Keratinocyte (primary cell): ENCODE results near the gene CACNA1I. TPM values are rescaled to one million over a fixed set of nuclear protein-coding genes. Genes with fewer than 3 reads are reported as not detected.

Source experiments
- DNase-seq: peaks from one replicate; pipeline ENCODE4 v3.0.0-alpha.2; 2011; ENCODE audit warnings: low read depth, missing footprints, low spot score
- FAIRE-seq: peaks from 2 replicates; lab custom pipeline; 2011; peaks lifted over from hg19 to GRCh38; lab: Jason Lieb, UNC
- H2AFZ ChIP-seq: 2 replicates; pipeline ENCODE4 v1.6.0; 2012; ENCODE audit warnings: low read length, control low read depth, inconsistent platforms; ENCODE audit not compliant: control insufficient read depth
- H3K27ac ChIP-seq: 2 replicates; pipeline ENCODE4 v1.5.1; 2011; ENCODE audit warnings: low read length; ENCODE audit not compliant: control insufficient read depth, insufficient read depth
- H3K27me3 ChIP-seq: 3 replicates; pipeline ENCODE4 v1.6.0; 2011; ENCODE audit warnings: low read length; ENCODE audit not compliant: control insufficient read depth, insufficient read depth; ENCODE audit errors: extremely low read depth
- H3K36me3 ChIP-seq, 2 experiments: 2 replicates in 1 of 2; 3 replicates in 1 of 2; pipeline ENCODE4 v1.5.1; 2011; ENCODE audit warnings: low read length in 2 of 2, mild to moderate bottlenecking in 1 of 2; ENCODE audit not compliant: control insufficient read depth in 2 of 2, insufficient read depth in 2 of 2; ENCODE audit errors: extremely low read depth in 1 of 2
- H3K4me1 ChIP-seq: 3 replicates; pipeline ENCODE4 v1.5.1; 2011; ENCODE audit warnings: low read length; ENCODE audit not compliant: control insufficient read depth, insufficient read depth; ENCODE audit errors: extremely low read depth
- H3K4me2 ChIP-seq: 3 replicates; pipeline ENCODE4 v1.6.0; 2011; ENCODE audit warnings: low read depth, low read length; ENCODE audit not compliant: control insufficient read depth, insufficient read depth; ENCODE audit errors: extremely low read depth
- H3K4me3 ChIP-seq, 3 experiments: fragments of 200-600 bp in 1 of 3; sonication (generic) in 1 of 3; 2 replicates in 2 of 3; 3 replicates in 1 of 3; pipeline ENCODE4 v1.5.1; 2011 to 2016; ENCODE audit warnings: low read length in 3 of 3, mild to moderate bottlenecking in 3 of 3, control low read depth in 2 of 3, inconsistent platforms in 1 of 3, low read depth in 1 of 3, mixed read lengths in 1 of 3, mixed run types in 1 of 3, moderate library complexity in 1 of 3; ENCODE audit not compliant: control insufficient read depth in 2 of 3, insufficient read depth in 2 of 3; ENCODE audit errors: extremely low read depth in 1 of 3
- H3K79me2 ChIP-seq: 2 replicates; pipeline ENCODE4 v1.6.0; 2012; ENCODE audit warnings: low read length; ENCODE audit not compliant: control insufficient read depth, insufficient read depth
- H3K9ac ChIP-seq: 3 replicates; pipeline ENCODE4 v1.6.0; 2011; ENCODE audit warnings: low read length; ENCODE audit not compliant: control insufficient read depth, insufficient read depth; ENCODE audit errors: extremely low read depth
- H3K9me1 ChIP-seq: 3 replicates; pipeline ENCODE4 v1.6.0; 2011; ENCODE audit warnings: low read length; ENCODE audit not compliant: control insufficient read depth, insufficient read depth; ENCODE audit errors: extremely low read depth
- H3K9me3 ChIP-seq: 2 replicates; pipeline ENCODE4 v1.5.1; 2012; ENCODE audit warnings: low read depth, low read length; ENCODE audit not compliant: control insufficient read depth
- H4K20me1 ChIP-seq: 3 replicates; pipeline ENCODE4 v1.6.0; 2011; ENCODE audit warnings: low read length; ENCODE audit not compliant: control insufficient read depth, insufficient read depth; ENCODE audit errors: extremely low read depth
- CTCF ChIP-seq, 3 experiments: IDR thresholded peaks in 1 of 3; conservative IDR thresholded peaks in 1 of 3; optimal IDR thresholded peaks in 1 of 3; 2 replicates in 2 of 3; 3 replicates in 1 of 3; pipeline versions ENCODE3 to v1.5.1; 2011; ENCODE audit warnings: low read length in 3 of 3, mild to moderate bottlenecking in 3 of 3, moderate library complexity in 2 of 3, control low read depth in 1 of 3, inconsistent platforms in 1 of 3; ENCODE audit not compliant: insufficient read depth in 2 of 3; ENCODE audit errors: extremely low read depth in 1 of 3
- EZH2 ChIP-seq: IDR thresholded peaks from one replicate; pipeline ENCODE4 v1.6.1; 2012; ENCODE audit warnings: inconsistent platforms, mild to moderate bottlenecking, low read length, moderate library complexity
- dilution Hi-C: fragments of 300-500 bp; cut with MboI; formaldehyde crosslinking; loops from one replicate; pipeline ENCODE4 v1.7.0; 2020; ENCODE audit warnings: low sequenced_read_pairs; ENCODE audit not compliant: extremely low pct_ligation_motif_present
- polyA plus RNA-seq, 5 experiments: library from polyadenylated mRNA; depleted of rRNA in 3 of 5; stranded (reverse) in 3 of 5; stranded (forward) in 1 of 5; unstranded in 1 of 5; fragments of >200 nt; gene quantifications; 1 replicate in 1 of 5; 2 replicates in 3 of 5; 3 replicates in 1 of 5; pipeline versions ENCODE4 v1.2.1 to v1.2.3, GENCODE V29; 2011 to 2012; ENCODE audit warnings: missing spikeins in 2 of 5, low read depth in 1 of 5, low replicate concordance in 1 of 5

The CACNA1I gene
- polyA plus RNA-seq, 1 donor (not counting 4 experiments of a cell fraction or from before 2014, with no cell fraction given) = not detected

DNA sequence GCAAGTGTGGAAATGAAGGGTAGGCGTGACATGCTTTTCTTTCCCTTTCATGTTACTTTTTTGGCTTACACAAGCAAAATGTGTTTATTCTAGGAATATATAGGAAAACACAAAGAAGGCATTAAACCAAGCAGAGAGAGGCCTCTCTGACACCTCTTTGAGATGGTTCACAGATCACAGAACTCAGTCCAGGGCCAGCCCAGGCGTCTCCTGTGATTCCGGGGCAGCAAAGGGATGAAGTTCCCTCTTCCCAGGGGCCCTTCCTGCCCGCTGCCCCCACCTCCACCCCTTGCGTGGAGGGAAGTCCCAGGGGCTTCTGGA is 78.0 kb downstream of the CACNA1I start:
- Histone ChIP-seq H3K27ac (no peak overlapping the region), H3K79me2 (no peaks in the 10 kb centered on the region), H3K9ac (no peak overlapping the region), H3K4me1 (no peaks in the 10 kb centered on the region), H3K9me3 (no peaks in the 10 kb centered on the region), H2AFZ (no peak overlapping the region), H3K9me1 (no peaks in the 10 kb centered on the region), H3K4me3 (no peak overlapping the region), H4K20me1 (no peaks in the 10 kb centered on the region), H3K36me3 (no peaks in the 10 kb centered on the region), H3K4me2 (no peak overlapping the region), H3K27me3 (no peaks in the 10 kb centered on the region)
- dilution Hi-C loops = no loop called here
- no peak for DNase-seq
- no peak for FAIRE-seq
- TF ChIP-seq CTCF (optimal IDR thresholded peaks at IDR 0.05 in 1 of 3, IDR thresholded peaks at IDR 0.05 in 1 of 3, conservative IDR thresholded peaks at IDR 0.05 in 1 of 3; ENCODE audit: extremely low read depth in 1 of 3, insufficient read depth in 2 of 3, low read length in 3 of 3) = no peak
- TF ChIP-seq EZH2 = no peak

DNA sequence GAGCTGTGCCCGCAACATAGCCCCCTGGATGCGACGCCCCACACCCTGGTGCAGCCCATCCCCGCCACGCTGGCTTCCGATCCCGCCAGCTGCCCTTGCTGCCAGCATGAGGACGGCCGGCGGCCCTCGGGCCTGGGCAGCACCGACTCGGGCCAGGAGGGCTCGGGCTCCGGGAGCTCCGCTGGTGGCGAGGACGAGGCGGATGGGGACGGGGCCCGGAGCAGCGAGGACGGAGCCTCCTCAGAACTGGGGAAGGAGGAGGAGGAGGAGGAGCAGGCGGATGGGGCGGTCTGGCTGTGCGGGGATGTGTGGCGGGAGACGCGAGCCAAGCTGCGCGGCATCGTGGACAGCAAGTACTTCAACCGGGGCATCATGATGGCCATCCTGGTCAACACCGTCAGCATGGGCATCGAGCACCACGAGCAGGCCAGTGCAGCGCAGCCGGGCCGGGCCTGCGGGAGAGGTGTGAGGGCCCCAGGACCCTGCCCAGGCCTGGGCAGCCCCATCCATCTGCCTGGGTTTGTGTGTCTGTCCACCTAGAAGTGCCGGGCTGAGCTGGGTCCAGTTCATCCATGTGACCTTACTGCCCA is 79.0 kb downstream of the CACNA1I start:
- H4K20me1 ChIP-seq = no peaks in the 10 kb centered on the region

More for the DNA sequence above, 79.0 kb downstream of the CACNA1I start:
- Histone ChIP-seq H3K4me1 (no peaks in the 10 kb centered on the region), H3K79me2 (no peaks in the 10 kb centered on the region), H3K9me1 (no peaks in the 10 kb centered on the region), H3K4me2 (no peak overlapping the region), H3K36me3 (no peaks in the 10 kb centered on the region), H3K27me3 (no peaks in the 10 kb centered on the region), H3K9me3 (no peaks in the 10 kb centered on the region), H3K4me3 (no peak overlapping the region), H3K9ac (no peak overlapping the region), H2AFZ (no peak overlapping the region), H3K27ac (no peak overlapping the region)
- dilution Hi-C loops = no loop called here
- no peak for DNase-seq
- TF ChIP-seq EZH2 = no peak
- no peak for TF ChIP-seq CTCF (optimal IDR thresholded peaks at IDR 0.05 in 1 of 3, IDR thresholded peaks at IDR 0.05 in 1 of 3, conservative IDR thresholded peaks at IDR 0.05 in 1 of 3; ENCODE audit: extremely low read depth in 1 of 3, insufficient read depth in 2 of 3, low read length in 3 of 3)
- no peak for FAIRE-seq
